ENCODE results near the gene AHSG.

AHSG gene

DNA sequence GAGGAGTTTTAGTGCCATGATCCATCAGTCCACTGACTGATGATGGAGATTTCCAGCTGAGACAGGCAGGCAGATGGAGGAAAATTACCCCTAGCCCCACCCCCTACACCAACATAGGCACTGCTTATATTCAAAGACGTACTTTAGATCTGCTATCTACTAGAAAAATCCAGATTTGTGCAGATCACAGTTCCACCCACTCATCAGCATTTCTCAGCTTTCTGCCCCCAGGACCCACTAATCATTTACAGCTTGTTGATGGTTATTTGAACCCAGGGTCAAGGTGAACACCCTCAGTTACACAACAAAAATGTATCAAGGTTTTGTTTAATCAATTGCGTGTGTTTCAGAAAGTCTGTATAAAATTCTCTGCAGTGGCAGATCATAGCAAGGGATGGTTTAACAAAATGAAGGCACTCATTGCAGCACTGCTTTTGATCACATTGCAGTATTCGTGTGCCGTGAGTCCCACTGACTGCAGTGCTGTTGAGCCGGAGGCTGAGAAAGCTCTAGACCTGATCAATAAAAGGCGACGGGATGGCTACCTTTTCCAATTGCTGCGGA is 52.8 kb downstream of the AHSG start, which contains the start of gene HRG:
TSS of gene HRG (plus strand) at position 390 of the 564 bp plus-strand sequence. CDS start at position 408, 18 bp downstream.
- Histone ChIP-seq H3K27me3 (ENCODE audit: insufficient read depth, low read length) (peaks cover 47% of the 10 kb centered on the region), H3K79me2 (ENCODE audit: control insufficient read depth, insufficient read depth, low read length, unreplicated experiment) (no peaks in the 10 kb centered on the region), H3K36me3 (ENCODE audit: insufficient read depth, low read length) (no peaks in the 10 kb centered on the region), H2AFZ (ENCODE audit: low read length, unreplicated experiment) (no peak within 1 kb of the TSS), H3K4me3 (ENCODE audit: low read depth, low read length) (no peak within 1 kb of the TSS), H3K27ac (ENCODE audit: low read depth, low read length) (no peak within 1 kb of the TSS), H3K4me1 (ENCODE audit: control insufficient read depth, insufficient read depth, low read length, unreplicated experiment) (no peaks in the 10 kb centered on the region)

DNA sequence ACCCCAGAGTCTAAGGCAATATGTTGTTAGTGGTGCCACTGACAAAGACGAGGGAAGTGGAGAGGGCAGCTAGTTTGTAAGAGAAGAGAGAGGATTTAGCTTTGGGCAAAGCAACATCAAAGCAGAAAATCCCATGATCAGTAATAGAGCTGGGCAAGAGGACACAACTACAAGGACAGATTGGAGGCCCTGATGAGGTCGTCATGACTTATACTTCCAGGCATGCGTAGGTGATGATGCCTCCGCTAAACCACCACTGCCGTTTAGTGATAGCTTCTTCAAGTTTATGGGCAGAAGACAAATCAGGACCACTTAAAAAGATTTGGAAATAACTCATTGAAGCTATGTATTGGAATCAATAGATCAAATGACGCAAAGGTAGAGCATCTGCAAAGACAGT is 55.6 kb downstream of the AHSG start:
- Histone ChIP-seq H3K79me2 (ENCODE audit: control insufficient read depth, insufficient read depth, low read length, unreplicated experiment) (no peaks in the 10 kb centered on the region), H3K4me1 (ENCODE audit: control insufficient read depth, insufficient read depth, low read length, unreplicated experiment) (no peaks in the 10 kb centered on the region), H2AFZ (ENCODE audit: low read length, unreplicated experiment) (no peak overlapping the region)

DNA sequence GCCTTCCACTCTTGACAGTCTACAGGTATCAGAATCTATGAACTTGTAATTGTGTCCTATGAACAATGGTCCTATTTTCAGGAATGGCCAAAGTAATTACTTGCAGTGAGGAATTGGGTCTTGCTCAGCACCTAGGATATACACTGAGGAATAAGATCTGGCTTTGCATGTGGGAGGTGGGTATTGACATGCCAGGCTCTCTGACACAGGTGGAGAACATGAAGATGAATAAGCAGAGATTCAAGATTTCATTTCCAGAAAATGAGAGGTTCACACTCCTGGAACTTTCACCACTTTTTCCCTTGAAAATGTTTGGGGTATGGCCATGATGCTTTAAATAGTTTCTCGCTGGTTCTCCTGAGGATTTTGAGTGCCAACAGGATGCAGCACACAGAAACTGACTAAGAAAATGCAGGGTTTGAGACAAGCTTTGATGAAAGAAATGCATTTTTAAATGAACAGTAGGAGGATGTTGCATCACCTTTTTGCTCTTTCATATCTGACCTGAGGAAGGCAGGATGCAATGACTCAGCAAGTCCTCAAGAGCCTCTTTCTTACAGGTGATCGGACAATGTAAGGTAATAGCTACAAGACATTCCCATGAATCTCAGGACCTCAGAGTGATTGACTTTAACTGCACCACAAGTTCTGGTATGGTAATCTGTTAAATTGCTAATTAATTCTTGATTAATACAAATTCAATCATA is 56.7 kb downstream of the AHSG start:
- Histone ChIP-seq H3K4me3 (ENCODE audit: low read depth, low read length) (no peak overlapping the region), H3K36me3 (ENCODE audit: insufficient read depth, low read length) (no peaks in the 10 kb centered on the region), H3K27ac (ENCODE audit: low read depth, low read length) (no peak overlapping the region), H3K4me1 (ENCODE audit: control insufficient read depth, insufficient read depth, low read length, unreplicated experiment) (no peaks in the 10 kb centered on the region), H3K79me2 (ENCODE audit: control insufficient read depth, insufficient read depth, low read length, unreplicated experiment) (no peaks in the 10 kb centered on the region), H2AFZ (ENCODE audit: low read length, unreplicated experiment) (no peak overlapping the region), H3K27me3 (ENCODE audit: insufficient read depth, low read length) (peaks cover 66% of the 10 kb centered on the region)

More for the DNA sequence above, 55.6 kb downstream of the AHSG start:
- Histone ChIP-seq H3K4me3 (ENCODE audit: low read depth, low read length) (no peak overlapping the region), H3K27me3 (ENCODE audit: insufficient read depth, low read length) (peaks cover 66% of the 10 kb centered on the region), H3K36me3 (ENCODE audit: insufficient read depth, low read length) (no peaks in the 10 kb centered on the region), H3K27ac (ENCODE audit: low read depth, low read length) (no peak overlapping the region)

DNA sequence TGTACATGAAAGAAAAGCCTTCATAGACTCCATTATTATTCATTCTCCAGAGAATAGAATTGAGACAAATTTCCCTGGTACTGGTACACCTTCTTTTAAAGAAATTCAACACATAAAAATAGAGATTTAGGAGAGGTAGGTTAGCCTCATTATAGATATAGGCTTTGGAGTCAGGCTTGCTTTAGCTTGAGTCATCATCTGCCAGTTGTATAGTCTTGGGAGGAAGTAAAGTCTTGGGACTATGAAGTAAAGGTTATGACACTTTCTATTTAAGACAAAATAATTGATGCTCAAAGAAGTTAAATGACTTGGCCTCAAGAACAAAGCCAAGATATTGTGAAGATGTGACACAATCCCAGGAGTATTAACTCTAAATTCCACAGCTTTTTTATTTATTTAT is 57.3 kb downstream of the AHSG start:
- no peak overlapping the region for H3K27ac ChIP-seq (ENCODE audit: low read depth, low read length)
- no peaks in the 10 kb centered on the region for H3K79me2 ChIP-seq (ENCODE audit: control insufficient read depth, insufficient read depth, low read length, unreplicated experiment)
- H3K4me3 ChIP-seq (ENCODE audit: low read depth, low read length), result no peak overlapping the region
- H3K4me1 ChIP-seq (ENCODE audit: control insufficient read depth, insufficient read depth, low read length, unreplicated experiment), result no peaks in the 10 kb centered on the region
- H3K27me3 ChIP-seq (ENCODE audit: insufficient read depth, low read length), result peaks cover 66% of the 10 kb centered on the region
- H3K36me3 ChIP-seq (ENCODE audit: insufficient read depth, low read length), result no peaks in the 10 kb centered on the region
- no peak overlapping the region for H2AFZ ChIP-seq (ENCODE audit: low read length, unreplicated experiment)

All from ACC112 (cell line).